GM20000 (cell line): ENCODE data around the gene MPHOSPH9.
A peak's percentile ranks its signal among the peaks of the same experiment; 100 is the strongest.

Source experiments
- DNase-seq: peaks from one replicate; pipeline ENCODE4 v3.0.0; 2012; ENCODE audit warnings: low spot score
- CTCF ChIP-seq: IDR thresholded peaks from 2 replicates; pipeline ENCODE4 v1.5.1; 2012; ENCODE audit warnings: mild to moderate bottlenecking, control low read depth; ENCODE audit errors: extremely low read depth, missing control alignments

MPHOSPH9 gene

DNA sequence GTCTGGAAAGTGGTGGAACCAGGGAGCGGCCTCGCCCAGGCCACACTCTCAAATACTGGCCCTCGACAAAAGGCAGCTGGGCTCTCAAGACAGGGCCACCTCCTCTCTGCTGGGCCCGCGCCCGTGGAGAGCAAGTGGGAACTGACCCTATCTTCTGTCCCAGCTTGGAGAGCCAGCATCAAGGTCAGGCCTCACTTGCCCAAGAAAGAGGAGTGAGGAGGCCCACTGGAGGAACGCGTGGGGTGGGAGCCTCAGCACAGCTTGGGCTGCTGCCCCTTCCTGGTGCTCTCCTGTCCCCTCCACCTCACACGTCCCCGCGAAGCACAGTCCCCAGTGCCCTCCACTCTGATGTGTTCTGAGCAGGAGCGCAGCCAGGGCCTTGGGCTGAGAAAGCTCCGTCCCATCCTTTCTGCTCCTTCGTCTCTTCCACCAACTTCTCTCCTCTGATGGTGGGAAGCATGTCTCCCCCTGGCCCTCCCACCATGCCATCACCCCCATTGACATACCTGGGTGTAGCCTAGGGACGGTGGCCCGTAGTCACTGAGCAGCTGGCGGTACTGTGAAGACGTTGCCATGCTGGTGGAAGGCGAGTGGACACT, 33.8 kb upstream of the MPHOSPH9 start:
- no peak for DNase-seq
- TF ChIP-seq CTCF = no peak

GRCh38 chr12:123265851-123266678, 33.1 kb upstream of the MPHOSPH9 start:
- TF ChIP-seq CTCF = no peak

GRCh38 chr12:123264642-123265041, 31.7 kb upstream of the MPHOSPH9 start:
- TF ChIP-seq CTCF = no peak

More at GRCh38 chr12:123265851-123266678, 33.1 kb upstream of the MPHOSPH9 start:
- DNase-seq = peak; percentile 22

DNA sequence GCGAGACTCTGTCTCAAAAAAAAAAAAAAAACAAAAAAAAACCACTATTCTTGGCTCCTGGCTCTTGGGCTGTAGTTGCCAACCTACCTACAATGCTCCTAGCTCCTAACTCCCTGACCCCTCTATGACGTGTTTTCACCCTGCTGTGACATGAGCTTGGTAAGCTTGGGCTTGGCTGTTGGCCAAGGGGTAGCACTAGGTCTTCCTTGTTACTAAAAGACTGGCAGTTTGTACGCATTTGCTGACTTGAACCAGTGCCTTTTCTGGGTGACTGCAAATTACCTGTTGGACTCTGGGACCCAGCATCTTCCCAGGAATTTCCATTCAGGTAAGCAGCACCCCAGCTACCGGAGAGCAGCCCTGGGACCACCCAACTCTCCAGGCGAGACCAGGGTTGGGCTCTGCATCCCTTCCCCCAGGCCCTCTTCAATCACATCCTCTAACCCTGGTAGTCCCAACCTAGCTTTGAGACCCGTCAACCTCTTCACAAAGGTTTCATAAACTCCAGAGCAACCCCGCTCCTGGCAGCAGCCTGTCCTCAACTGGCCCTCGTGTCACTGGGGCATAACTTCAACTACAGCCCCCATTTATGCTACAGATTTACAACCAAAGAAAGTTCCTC, 30.4 kb upstream of the MPHOSPH9 start:
- DNase-seq = no peak
- no peak for TF ChIP-seq CTCF

More at GRCh38 chr12:123264642-123265041, 31.7 kb upstream of the MPHOSPH9 start:
- DNase-seq = peak; percentile 48

DNA sequence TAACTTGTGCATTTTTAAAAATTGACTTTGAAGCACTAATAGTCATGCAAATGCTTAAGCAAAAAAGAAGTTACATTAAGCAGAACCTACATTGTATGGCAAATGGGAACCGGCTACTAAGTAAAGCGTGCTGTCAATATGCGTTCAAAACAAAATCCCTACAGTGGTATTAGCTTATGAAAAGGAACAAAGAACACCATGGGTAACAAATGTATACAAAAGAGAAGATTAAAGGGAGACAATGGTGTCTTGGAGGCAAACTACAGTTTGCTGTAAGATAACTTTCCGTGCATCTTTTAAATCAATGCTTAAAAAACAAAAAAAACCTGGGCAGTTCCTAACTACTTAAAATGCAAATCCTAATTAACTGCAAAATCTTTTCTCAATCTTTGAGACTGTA, 28.3 kb upstream of the MPHOSPH9 start:
- TF ChIP-seq CTCF = no peak
- no peak for DNase-seq

DNA sequence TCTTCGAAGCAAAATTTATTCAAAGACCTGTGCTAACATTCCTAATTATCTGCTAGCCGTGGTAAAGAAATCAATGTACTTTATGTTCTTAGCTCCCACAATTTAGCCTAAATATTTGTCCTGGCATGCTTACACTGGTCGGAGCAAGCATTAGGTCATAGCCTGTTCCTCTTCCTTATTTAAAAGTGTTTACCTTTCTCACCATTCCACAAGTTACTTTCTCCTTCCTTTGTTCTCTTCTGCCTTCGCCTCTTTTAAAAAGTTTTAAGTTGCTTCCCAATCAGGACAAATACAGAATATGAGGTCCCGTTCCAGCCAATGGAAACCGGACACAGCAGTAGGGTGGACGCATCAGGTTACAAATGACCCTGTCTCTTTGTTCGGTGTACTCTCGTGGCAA, 27.1 kb upstream of the MPHOSPH9 start:
- no peak for DNase-seq
- TF ChIP-seq CTCF = no peak

DNA sequence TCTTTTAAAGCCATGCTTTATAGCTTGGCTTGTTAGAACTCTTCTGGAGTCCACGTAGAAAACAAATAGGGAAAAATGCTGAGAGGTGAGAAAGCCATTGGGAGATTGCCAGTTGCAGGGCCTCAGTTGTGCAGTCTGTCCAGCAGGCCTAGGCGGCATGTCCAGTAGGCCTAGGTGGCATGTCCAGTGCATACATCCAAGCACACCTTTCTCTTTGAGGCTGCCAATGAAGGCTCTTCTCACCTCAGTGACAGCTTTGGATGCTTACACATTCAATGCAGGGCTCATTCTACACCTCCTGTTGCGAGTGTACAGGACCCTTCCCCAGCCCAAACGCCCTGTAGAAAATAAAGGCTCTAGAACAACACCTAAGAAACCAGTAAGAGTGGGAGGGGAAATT, 25.7 kb upstream of the MPHOSPH9 start:
- no peak for DNase-seq
- no peak for TF ChIP-seq CTCF
